HG03095 (cell line): ENCODE data around the gene DGKG.

ENCODE experiments used
- ATAC-seq: cut with Tn5 transposase; IDR thresholded peaks from one replicate; pipeline ENCODE4 v1.9.1; 2021; ENCODE audit warnings: moderate library complexity; ENCODE audit not compliant: unreplicated experiment

DGKG gene

GRCh38 chr3:186281176-186281575, 80.9 kb downstream of the DGKG start:
- ATAC-seq, result no peak

- ATAC-seq, result no peak
Measured at GRCh38 chr3:186280737-186281136, 81.3 kb downstream of the DGKG start.

- no peak for ATAC-seq
Measured at GRCh38 chr3:186277268-186277909, 84.6 kb downstream of the DGKG start.

DNA sequence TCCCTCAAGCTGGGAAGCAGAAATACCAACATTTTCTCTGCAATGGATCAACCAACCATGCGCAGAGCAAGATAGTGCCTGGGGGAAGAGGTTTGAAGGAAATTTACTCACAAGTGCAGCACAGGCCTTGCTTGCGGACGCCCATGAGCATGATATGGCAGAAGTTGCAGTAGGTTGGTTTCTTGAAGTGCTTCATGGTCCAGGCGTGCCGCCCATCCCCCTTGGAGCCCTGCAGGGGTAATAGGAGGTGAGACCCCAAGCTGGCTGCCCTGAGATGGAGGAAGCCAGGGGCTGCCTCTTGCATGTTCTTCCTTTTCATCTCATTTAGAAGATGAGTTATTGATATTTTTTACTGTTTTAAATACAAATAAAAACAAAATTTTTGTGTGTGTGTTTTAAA, 86.6 kb downstream of the DGKG start:
- no peak for ATAC-seq

GRCh38 chr3:186273586-186273985, 88.4 kb downstream of the DGKG start:
- no peak for ATAC-seq

DNA sequence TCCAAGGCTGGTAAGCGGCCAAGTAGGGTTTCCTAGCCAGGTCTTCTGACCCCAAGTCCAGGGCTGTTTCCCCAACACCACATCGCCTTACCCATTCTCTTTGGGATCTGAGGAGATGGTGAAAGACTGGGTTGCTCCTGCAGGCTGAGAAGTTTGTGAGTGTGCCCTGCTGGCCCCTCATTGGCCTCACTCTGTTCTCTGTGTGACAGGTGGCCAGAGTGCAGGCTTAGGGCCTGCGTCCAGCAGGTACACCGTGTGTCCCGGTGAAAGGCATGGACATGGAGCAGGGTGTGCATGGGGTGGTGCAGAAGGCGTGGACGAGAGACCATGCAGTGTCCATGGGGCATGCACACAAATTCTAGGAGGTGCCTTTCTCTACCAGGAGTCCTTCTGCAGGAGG, 91.3 kb downstream of the DGKG start:
- no peak for ATAC-seq

GRCh38 chr3:186268616-186269448, 93.2 kb downstream of the DGKG start:
- no peak for ATAC-seq

DNA sequence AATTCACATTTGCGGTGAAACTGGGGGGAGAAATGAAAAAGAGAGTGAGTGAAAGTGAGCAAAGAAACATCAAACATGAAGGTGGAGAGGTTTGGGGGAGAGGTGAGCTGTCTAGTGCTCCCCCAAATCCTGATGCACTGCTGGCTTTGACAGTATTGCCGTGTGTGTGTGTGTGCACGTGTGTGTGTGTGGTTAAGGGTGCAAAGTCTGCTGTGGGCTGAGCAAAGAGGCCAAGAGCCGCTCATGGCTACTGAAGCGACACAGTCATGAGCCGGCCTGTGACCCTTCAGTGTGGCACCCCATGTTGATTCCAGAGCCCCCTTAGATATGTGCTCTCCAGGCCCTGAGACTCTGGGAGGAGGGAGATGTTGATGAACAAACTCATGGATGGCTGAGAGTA, 94.3 kb downstream of the DGKG start:
- no peak for ATAC-seq

DNA sequence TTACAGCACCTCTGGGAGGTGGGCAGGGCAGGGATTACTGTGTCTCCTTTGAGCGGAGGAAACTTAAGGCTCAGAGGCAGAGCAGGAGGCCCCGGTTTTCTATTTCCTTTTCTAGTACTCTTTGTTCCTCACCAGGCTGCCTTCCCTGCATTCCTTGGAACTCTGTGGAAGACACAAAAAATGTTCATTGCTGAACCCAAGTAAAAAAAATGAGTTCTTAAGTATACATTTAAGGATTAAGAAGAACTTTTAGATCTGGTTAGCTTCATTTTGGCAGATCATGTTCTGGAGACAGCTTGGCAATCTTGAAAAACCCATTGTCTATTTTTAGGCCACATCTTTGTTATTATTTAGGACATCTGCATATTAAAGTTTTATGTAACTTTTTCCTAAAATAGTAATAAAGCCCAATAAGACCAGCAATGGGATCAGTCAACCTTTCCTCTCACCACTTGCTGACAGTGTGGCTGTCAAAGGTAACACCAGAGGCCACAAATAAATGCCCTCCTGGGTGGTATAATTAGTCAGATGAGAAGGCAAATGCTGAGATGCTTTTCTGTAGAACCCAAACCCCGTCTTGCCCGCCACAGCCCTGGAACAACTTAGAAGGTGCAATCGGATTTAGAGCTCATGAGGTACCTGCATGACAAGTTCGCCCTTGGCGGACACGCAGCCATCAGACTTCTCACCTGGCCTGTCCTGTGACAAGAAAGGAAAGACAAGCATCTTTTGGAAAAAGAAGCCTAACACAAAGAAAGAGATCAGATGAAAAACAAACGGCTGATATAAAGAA, 97.2 kb downstream of the DGKG start:
- no peak for ATAC-seq

DNA sequence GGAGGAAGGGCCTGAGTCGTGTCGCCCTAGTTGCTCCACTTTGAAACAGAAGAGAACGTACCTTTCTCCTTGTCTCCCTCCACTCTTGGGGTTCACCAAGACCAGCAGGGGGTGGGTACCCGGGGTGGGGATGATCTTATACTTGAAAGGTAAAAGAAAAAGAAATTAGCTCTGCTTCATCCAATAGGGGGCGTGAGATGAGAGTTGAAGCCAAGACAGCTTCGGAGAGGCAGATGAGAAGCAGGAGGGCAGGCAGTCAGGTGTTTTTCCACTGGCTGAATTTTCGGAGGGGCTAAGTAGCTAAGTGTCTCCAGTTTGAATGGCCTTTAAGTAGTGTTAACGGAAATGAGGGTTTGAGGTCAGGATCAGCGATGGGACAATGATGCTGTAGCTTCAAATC, 100.4 kb downstream of the DGKG start:
- ATAC-seq, result no peak

DNA sequence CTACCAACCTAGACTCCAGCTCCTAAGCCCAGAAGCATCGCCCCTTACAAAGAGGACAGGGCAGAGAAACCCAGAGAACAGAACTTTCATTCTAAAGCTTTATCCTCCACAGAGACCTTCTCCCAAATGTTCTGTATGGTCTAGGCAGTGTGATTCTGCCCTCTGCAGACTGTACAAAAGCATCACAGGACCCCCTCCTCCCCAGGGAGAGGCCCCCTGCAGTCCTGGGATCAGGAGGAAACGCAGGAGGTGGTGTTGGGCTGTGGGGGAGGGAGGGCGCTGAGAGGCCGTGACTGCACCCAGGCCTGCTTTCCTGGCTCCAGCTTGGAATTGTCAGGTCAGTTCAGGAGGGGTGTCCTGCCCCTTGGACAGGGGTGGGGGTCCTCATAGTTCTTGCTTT, 101.3 kb downstream of the DGKG start:
- no peak for ATAC-seq

DNA sequence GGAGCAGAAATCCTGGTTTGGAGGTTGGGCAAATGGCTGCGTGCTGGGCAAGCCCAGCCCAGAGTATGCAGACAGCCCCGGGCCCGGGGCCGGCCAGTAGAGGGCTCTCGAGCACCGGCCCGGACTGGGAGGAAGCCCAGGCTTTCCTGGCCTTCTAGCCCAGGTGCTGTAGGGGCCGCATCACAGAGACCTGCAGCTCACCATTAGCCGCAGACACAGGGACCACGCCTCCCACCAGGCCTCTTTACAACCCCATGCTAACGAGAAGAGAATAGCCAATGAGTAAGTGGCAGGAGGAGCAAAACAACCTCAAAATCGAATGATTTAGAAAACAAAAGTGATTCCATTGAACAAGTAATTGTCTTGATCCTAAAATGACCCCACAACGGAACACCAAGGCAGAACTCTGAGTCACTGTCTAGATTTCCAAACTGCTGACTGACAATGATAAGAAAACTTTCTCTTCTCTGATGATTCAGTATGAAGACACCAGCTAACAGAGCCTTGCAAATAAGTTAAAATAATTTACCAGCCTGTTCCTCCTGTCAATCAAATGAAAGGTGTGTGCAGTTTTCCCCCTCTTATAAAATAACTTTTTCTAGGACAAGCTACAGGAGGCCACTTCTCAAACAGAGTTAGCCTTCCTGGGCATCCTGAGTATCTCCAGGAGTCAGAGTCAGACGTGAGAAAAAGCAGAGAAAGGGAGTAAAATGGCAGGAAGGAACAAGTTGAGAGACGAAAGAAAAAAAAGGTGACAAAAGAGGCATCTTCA, 102.2 kb downstream of the DGKG start:
- peak; percentile 52 for ATAC-seq

DNA sequence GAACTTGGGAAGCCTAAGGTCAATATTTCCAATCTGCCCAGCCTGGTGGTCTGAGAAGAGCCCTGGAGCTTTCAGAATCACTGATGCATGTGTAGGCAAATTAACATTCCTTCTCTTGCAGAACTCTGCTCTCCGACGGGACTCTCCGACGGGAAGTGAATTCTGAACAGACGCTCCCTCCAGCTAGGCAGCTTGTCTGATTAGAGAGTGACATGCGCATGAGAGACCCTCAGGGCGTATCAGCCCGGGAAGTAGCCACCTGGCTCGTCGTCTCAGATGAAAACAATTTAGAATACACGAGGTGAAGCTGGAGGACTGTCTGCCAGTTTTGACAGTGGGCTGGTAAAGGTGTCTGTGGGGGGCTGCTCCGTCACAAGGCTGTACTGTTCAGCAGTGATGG, 103.1 kb downstream of the DGKG start:
- no peak for ATAC-seq

- ATAC-seq, result no peak
Measured at GRCh38 chr3:186257866-186258265, 104.2 kb downstream of the DGKG start.

DNA sequence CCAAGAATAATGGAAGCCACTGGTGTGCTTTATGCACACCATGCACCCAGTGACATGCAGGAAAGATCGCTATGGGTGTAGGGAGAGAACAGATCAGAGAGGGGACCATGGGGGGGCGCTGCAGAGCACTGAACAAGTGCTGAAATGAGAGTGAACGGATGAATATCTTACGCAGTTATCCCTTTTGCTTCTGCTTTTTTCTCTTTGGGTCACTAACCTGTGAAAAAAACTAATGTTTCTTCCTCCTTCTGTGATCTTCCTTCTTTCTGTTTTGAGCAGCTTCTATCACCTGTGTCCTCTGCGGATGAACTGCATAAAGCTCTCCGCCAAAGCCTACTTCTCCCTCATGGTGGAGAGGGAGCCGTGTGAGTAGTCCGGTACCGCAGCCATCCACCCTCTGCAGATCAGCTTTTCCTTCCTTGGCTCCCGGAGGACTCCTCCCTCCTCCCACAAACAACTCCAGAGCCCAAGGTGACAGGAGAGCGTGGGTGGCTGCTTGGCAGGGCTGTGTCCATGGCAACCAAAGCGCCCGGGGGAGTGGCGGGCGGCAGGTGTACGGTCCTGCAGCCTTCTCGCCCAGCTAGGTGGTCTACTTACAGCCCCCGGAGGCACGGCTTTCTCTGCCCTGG, 106.2 kb downstream of the DGKG start:
- no peak for ATAC-seq

DNA sequence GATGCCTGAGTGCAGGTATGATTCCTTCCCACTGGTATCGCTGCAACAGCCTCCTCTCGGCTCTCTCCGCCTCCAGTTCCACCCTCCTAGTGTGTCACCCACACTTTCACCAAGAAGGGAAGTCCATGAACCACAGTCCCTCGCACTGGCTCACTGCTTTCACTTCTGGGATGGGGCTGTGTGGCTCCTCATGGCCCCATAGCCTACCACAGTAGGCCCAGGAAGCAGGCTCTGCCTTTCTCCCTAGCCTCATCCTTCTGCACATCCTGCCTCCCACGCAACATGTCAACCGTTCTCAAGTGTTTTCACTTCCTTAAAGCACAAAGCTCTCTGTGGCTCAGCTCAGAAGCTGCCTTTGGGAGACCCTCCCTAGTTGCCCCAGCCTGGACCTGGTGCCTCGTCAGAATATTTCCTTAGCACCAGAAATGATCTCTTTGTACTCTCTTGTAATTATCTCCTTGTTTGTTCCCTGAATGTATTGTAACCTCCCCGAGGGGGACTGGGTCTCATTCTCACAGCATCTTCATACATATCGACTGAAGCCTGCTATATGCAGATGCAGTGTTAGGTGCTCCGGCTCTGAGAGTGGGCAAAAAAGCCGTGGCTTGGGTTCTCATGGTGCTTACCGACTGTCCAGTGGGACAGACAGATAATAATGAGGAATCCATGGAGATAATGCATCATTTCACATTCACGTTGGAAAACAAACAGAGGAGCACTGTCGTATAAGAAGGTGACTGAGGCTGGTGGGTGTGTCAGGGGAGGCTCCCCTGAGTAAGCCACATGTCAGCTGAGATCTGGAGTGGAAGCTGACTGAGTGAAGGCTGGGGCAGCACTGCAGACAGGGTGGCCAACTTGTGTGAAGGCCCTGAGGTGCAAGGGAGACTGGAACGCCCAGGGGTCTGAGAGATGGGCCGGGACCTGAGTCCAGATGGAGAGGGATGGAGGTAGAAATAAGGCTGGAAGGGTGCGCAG, 107.1 kb downstream of the DGKG start:
- peak; percentile 66 for ATAC-seq

DNA sequence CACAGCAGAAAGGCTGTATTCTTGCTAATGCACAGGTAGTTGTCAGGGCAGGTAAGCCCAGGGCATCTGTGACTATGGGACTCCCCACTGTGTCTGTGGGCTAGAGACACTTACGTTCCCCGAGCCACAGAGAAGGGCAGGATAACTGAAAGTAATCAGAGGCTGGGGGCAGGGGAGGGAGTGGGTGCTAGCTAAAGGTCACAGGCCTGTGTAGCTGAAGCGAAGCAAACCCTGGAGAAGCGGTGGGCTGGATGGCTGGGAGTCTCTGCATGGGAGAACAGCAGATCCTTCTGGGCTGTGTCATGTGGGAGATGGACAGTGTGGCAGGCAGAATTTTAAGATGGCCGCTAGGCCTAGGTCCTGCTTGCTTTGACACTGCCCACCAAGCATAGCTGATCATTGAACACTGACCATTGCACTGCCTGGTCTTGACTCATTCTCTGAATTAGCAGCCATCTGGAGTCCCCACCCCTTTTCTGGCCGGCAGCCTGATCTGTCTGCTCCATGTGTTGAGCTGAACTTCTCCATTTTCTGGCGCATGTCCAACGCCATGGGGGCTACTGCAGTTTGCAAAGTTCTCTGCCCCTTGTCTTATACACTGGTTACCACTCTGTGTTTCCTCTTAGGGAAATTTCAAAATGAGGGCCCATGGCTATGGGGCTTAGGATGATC, 110.0 kb downstream of the DGKG start:
- ATAC-seq, result no peak

- no peak for ATAC-seq
Measured at GRCh38 chr3:186248850-186249249, 113.2 kb downstream of the DGKG start.
